Measurements from ENCODE around the gene TNPO1. TPM values are rescaled to one million over a fixed set of nuclear protein-coding genes. Genes with fewer than 3 reads are reported as not detected.
A peak's percentile ranks its signal among the peaks of the same experiment; 100 is the strongest.

The TNPO1 gene
- total and polyA plus RNA-seq, 4 donors, result 5.7 to 95.8 (median 29.2) TPM

- TF ChIP-seq YY1 (IDR thresholded peaks at IDR 0.05) (no peak), NR2F2 (IDR thresholded peaks at IDR 0.05) (no peak), TAF1 (conservative IDR thresholded peaks at IDR 0.05) (no peak)
- under 1% methylated on average over 24 of the region's 24 CpGs for WGBS
Observed at GRCh38 chr5:72817076-72817481, 618 bp downstream of the TNPO1 start.

GRCh38 chr5:72817671-72818266 is 1.3 kb downstream of the TNPO1 start:
- peak overlapping the region; percentile 80 to 91 for H3K27ac ChIP-seq (ENCODE audit: low read depth in 1 of 2, low read length in 2 of 2)
- no peaks in the 10 kb centered on the region for H3K9me3 ChIP-seq (ENCODE audit: control insufficient read depth in 4 of 4, low read length in 3 of 4)
- 45% methylated on average over 6 of the region's 6 CpGs for WGBS
- DNase-seq (ENCODE audit: low spot score), result no peak
- H3K9ac ChIP-seq (ENCODE audit: low read depth in 1 of 2, low read length in 2 of 2), result peak overlapping the region; percentile 40 to 93
- H3K4me1 ChIP-seq (ENCODE audit: control insufficient read depth in 4 of 4, insufficient read depth in 4 of 4, low read length in 3 of 4), result peaks cover 2 to 17% (median 12%) of the 10 kb centered on the region in 4 donors
- peak overlapping the region; percentile 71 to 83 (median 77) for H3K4me3 ChIP-seq (ENCODE audit: low read depth in 1 of 3, low read length in 3 of 3)
- H3K27me3 ChIP-seq (ENCODE audit: control insufficient read depth in 4 of 4, insufficient read depth in 4 of 4, low read length in 3 of 4), result no peaks in the 10 kb centered on the region
- H3K36me3 ChIP-seq (ENCODE audit: control insufficient read depth in 4 of 4, insufficient read depth in 3 of 4, low read depth in 1 of 4, low read length in 3 of 4), result no peaks in the 10 kb centered on the region
- TF ChIP-seq YY1 (IDR thresholded peaks at IDR 0.05) (peak; percentile 84), FOXA1 (IDR thresholded peaks at IDR 0.05) (no peak)

More at GRCh38 chr5:72817076-72817481, 618 bp downstream of the TNPO1 start:
- peak overlapping the region; percentile 80 to 91 for H3K27ac ChIP-seq (ENCODE audit: low read depth in 1 of 2, low read length in 2 of 2)
- H3K4me1 ChIP-seq (ENCODE audit: control insufficient read depth in 4 of 4, insufficient read depth in 4 of 4, low read length in 3 of 4), result peaks cover 0 to 17% (median 12%) of the 10 kb centered on the region in 4 donors
- no peaks in the 10 kb centered on the region for H3K9me3 ChIP-seq (ENCODE audit: control insufficient read depth in 4 of 4, low read length in 3 of 4)
- no peaks in the 10 kb centered on the region for H3K27me3 ChIP-seq (ENCODE audit: control insufficient read depth in 4 of 4, insufficient read depth in 4 of 4, low read length in 3 of 4)
- peak; percentile 56 for DNase-seq (ENCODE audit: low spot score)
- peak overlapping the region; percentile 40 to 93 for H3K9ac ChIP-seq (ENCODE audit: low read depth in 1 of 2, low read length in 2 of 2)
- H3K4me3 ChIP-seq (ENCODE audit: low read depth in 1 of 3, low read length in 3 of 3), result peak overlapping the region; percentile 71 to 83 (median 77)
- no peaks in the 10 kb centered on the region for H3K36me3 ChIP-seq (ENCODE audit: control insufficient read depth in 4 of 4, insufficient read depth in 3 of 4, low read depth in 1 of 4, low read length in 3 of 4)

- H3K9me3 ChIP-seq (ENCODE audit: control insufficient read depth in 4 of 4, low read length in 3 of 4), result no peaks in the 10 kb centered on the region
- peak; percentile 52 for DNase-seq (ENCODE audit: low spot score)
- no peaks in the 10 kb centered on the region for H3K36me3 ChIP-seq (ENCODE audit: control insufficient read depth in 4 of 4, insufficient read depth in 3 of 4, low read depth in 1 of 4, low read length in 3 of 4)
- TF ChIP-seq YY1 (IDR thresholded peaks at IDR 0.05) (peak; percentile 17), RAD21 (IDR thresholded peaks at IDR 0.05) (peak; percentile 71 to 80), RXRA (IDR thresholded peaks at IDR 0.05) (peak in 1 of 2 donors; percentile 29), NR2F2 (IDR thresholded peaks at IDR 0.05) (peak; percentile 69), TAF1 (conservative IDR thresholded peaks at IDR 0.05) (no peak), GABPA (IDR thresholded peaks at IDR 0.05 in 1 of 2, conservative IDR thresholded peaks at IDR 0.05 in 1 of 2) (no peak), CTCF (IDR thresholded peaks at IDR 0.05; ENCODE audit: low read depth, low read length, missing input control) (peak; percentile 41)
- WGBS, result 58% methylated on average over 5 of the region's 5 CpGs
- no peaks in the 10 kb centered on the region for H3K27me3 ChIP-seq (ENCODE audit: control insufficient read depth in 4 of 4, insufficient read depth in 4 of 4, low read length in 3 of 4)
- peaks cover 2 to 17% (median 12%) of the 10 kb centered on the region in 4 donors for H3K4me1 ChIP-seq (ENCODE audit: control insufficient read depth in 4 of 4, insufficient read depth in 4 of 4, low read length in 3 of 4)
- H3K27ac ChIP-seq (ENCODE audit: low read depth in 1 of 2, low read length in 2 of 2), result no peak overlapping the region
- H3K4me3 ChIP-seq (ENCODE audit: low read depth in 1 of 3, low read length in 3 of 3), result no peak overlapping the region
- H3K9ac ChIP-seq (ENCODE audit: low read depth in 1 of 2, low read length in 2 of 2), result no peak overlapping the region
Observed at GRCh38 chr5:72818866-72819534, 2.5 kb downstream of the TNPO1 start.

GRCh38 chr5:72821776-72822175 is 5.3 kb downstream of the TNPO1 start:
- Histone ChIP-seq H3K4me1 (ENCODE audit: control insufficient read depth in 4 of 4, insufficient read depth in 4 of 4, low read length in 3 of 4) (peaks cover 2 to 13% (median 8%) of the 10 kb centered on the region in 4 donors), H3K27me3 (ENCODE audit: control insufficient read depth in 4 of 4, insufficient read depth in 4 of 4, low read length in 3 of 4) (no peaks in the 10 kb centered on the region), H3K9me3 (ENCODE audit: control insufficient read depth in 4 of 4, low read length in 3 of 4) (no peaks in the 10 kb centered on the region), H3K27ac (ENCODE audit: low read depth in 1 of 2, low read length in 2 of 2) (no peak overlapping the region), H3K4me3 (ENCODE audit: low read depth in 1 of 3, low read length in 3 of 3) (no peak overlapping the region), H3K36me3 (ENCODE audit: control insufficient read depth in 4 of 4, insufficient read depth in 3 of 4, low read depth in 1 of 4, low read length in 3 of 4) (no peaks in the 10 kb centered on the region), H3K9ac (ENCODE audit: low read depth in 1 of 2, low read length in 2 of 2) (no peak overlapping the region)
- 92% methylated on average over 2 of the region's 2 CpGs for WGBS
- DNase-seq (ENCODE audit: low spot score), result no peak
- no peak for TF ChIP-seq GABPA (IDR thresholded peaks at IDR 0.05 in 1 of 2, conservative IDR thresholded peaks at IDR 0.05 in 1 of 2)
- TF ChIP-seq HNF4G (IDR thresholded peaks at IDR 0.05), result no peak
- no peak for TF ChIP-seq ZBTB33 (IDR thresholded peaks at IDR 0.05)
- no peak for TF ChIP-seq YY1 (IDR thresholded peaks at IDR 0.05)
- no peak for TF ChIP-seq REST (IDR thresholded peaks at IDR 0.05)
- TF ChIP-seq RAD21 (IDR thresholded peaks at IDR 0.05), result no peak
- TF ChIP-seq MAX (IDR thresholded peaks at IDR 0.05), result no peak
- no peak for TF ChIP-seq HNF4A (conservative IDR thresholded peaks at IDR 0.05)
- no peak for TF ChIP-seq TAF1 (conservative IDR thresholded peaks at IDR 0.05)
- no peak for TF ChIP-seq RXRA (IDR thresholded peaks at IDR 0.05)
